ENCODE results near the gene MBP.

MBP gene

DNA sequence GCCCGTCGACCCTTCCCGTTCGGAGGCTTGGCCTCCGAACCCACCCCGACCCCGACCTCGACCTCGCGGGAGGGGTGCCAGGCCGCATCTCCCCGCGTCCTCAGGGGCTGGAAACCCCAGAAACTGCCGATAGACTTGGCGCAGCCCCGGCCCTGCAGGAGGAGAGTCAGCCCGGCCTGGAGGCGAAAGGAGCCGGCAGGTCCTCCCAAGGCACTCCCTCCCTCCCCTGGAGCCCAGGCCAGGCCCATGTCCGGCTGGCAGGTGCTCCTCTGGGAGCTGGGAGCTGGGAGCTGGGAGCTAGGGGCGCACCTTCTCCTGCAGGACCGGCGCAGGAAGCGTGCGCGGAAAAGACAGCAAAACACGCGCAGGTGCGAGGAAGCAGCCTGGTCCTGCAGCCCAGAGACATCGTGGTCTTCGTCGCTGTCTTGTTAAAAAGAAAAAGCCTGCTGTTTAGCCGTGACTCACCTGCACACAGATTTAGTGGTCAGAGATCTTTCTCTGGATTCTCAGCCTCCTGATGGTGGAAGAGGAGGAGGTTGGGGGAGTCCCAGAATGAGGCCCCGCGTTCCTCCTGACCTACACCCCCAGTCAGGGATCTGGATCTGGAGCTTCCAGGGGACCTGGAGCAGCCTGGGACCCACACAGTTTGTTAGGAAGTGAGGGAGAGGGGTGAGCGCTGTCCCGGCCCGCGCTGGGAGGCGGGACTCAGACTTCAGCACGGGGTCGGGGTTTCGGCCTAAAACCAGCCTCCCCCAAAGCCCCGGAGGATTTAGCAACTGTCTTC, 660 bp upstream of the MBP start:
- DNase-seq: peak in 1 of 3 experiments; percentile 58

DNA sequence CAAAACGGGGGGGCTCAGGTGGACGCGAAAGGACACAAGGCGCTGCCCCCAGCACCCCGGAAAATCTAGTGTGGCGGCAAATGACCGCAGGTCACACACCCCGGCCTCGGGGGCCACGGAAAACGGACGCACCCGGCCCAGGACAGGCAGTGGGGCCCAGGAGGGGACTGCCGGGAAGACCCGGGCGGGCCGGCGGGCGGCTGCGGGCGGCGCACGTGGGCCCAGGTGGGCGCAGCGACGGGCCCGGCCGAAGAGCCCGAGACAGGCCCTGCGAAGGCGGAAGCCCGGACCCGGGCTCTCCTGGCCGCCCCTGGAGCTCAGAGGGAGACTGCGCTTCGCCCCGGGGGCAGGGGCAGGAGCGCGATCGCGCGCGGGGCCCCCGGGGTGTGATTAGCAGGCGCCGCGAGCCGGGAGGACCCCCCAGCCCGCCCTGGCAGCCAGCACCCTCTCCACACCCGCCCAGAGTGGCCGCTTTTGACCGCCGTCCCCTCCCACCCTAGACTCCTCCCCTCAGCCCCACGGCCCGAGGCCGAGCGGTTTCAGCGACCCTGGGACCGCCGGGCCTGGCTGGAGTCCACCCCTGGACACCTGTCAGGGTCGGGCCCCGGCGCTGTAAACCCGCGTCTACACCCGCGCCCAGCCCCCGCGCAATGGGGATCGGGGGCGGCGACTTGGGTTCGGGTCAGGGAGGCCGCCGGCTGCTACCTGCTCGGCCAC, 773 bp downstream of the MBP start:
- DNase-seq: peak; percentile 36 to 87 (median 83)

DNA sequence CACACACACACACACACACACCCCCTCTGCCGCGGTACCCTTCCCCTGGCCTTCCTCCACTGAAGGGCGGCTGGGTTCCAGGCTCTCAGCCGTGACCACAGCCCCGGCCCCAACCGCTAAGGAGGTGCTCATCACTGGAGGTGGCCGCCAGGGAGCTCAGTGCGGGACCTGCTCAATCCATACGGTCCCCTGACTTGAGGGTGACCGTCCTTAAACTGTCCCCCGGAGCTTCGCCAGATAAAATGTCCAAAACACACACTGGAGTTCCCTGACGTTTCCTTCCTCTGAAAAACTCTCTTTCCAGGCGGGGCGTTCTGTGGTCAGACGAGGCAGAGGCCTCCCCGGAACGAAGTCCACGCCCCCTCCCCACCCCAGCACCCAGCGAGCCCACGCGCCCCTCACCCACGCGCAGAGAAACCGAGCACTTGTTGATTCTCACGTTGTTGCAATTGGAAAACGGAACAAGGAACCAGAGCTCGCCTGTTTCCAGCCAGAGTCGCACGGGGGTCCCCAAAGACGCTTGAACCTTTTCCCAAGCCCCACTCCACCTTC, 1.4 kb downstream of the MBP start:
- peak in 2 of 3 experiments; percentile 60 for DNase-seq

- no peak for DNase-seq
Observed at GRCh38 chr18:77130229-77131099, 2.1 kb downstream of the MBP start.

DNA sequence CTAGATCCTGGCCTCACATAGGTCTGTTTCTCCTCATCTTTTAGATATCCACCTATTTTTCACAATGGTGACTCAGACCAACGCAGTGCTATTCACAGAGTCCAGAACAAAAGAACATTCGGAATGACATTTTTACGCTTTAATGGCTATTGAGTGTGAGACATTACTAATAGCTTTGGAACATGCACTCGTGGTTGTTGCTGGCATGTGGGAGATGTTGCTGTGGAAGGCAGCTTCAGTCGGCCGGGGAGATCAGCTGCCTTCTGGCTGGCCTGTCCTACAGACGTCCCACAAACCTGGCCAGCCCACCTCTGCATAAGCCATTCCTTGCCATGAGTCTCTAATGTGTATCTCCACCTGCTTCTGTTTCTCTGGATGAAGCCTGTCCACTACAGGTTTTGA, 3.4 kb downstream of the MBP start:
- no peak for DNase-seq

GRCh38 chr18:77127769-77128671, 4.6 kb downstream of the MBP start:
- DNase-seq: peak in 1 of 3 experiments; percentile 47

DNA sequence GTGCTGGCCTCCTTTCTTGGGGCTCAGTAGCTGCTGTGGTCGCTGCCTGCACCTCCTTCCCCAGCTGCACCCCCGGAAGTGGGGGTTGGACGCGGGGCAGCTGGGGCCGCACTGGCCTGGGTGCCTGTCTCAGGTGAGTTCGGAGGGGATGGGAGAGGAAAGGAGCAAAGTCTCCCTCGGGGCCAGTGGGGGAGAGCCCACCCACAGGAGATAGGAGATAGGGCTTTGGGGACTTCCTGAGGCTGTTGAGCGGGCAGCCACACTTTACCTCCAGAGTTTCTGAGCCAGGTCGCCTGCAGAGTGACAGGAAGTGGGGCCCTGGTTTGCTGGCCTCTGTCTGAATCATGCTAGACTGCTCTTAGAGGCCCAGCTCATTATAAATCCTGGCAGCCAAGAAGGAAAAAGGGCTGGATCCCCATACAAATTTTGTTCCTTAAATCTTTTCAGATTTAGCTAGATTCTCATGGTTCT, 8.1 kb downstream of the MBP start:
- DNase-seq: no peak

DNA sequence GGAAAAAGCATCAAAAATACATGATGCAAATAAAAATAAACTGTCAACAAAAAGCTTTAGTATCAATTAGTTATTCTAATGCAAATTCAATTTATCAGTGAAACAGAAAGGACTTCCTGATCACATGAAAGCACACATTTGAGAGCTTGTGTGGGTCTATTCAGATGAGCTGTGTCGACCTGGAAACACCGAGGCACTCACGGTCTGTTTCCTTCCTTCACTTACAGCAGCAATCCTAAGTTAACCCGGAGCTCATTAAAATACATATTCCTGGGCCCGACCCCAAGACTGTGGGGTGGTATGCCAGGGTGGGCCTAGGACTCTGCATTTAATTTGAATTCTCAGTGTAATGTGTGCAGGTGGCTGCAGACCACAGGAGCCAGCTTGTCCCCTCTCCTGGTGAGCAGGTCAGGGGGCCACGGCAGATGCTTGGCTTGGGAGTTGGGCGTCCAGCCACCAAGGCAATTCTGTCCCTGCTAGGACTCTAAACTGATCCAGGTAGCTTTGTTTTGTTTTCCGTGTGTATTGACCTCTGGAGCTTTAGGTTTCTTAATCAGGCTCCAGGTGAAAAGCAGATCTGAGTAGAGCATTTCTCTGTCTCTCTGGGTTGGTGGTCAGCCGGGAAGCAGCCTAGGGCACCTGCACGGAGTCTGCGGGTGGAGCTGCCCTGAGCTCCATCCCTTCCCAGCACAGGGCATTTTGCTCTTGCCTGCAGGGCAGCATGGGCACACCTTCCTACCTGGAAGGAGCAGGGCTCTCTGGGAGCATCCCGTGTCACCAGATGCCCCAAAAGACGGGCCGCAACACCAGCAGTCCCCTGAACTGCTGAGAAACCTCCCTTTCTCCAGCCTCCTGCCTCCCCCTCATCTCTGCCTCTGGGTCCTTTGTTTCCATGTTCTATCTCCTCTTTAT, 9.0 kb downstream of the MBP start:
- no peak for DNase-seq

DNA sequence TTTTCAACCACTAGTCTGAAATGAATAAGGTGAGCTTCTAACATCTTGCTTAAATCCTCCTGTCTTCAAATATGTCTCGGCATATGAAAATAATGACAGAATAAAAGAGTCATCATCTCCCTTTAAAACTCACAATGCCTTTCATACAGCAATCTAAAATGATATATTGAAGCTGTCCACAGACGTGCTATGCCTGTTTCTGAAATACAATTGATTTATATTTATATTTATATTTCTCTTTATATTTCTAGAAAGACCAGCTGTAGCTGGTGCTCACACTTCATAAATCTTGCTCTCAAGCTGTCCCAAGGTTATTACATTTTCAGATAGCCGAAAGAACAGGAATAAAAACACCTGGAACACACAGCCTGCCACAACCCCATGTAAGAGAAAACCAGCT, 11.1 kb downstream of the MBP start:
- DNase-seq: peak in 1 of 3 experiments; percentile 52

DNA sequence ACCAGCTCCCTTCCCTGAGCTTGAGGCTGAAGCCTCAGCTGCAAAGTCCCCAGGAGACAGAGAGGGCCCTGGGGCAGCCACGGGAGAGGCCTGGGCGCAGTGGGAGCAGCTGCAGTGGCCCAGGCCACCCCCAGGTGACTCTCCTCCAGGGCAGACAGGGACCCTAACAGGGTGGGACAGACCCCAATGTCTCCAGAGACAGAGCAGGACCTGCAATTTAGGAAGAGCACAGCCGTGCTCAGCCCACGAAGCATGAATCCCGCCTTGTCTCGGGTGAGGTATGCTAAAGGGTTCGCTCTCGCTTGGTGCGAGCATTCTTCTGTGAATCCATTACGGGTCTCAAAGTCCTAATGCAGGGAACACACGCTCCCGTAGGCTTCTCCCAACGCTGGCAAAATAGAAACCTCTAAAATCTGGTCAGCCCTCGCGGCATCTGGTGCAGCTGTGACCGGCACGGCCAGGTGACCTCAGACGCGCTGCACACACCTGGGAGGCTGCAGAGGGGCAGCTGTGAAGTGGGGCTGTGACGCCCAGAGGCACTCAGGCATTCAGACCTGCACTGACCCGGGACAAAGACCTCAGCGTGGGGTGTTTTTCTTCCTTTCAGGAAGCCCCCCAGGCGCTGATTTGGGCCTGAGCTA, 12.6 kb downstream of the MBP start:
- DNase-seq: no peak

DNA sequence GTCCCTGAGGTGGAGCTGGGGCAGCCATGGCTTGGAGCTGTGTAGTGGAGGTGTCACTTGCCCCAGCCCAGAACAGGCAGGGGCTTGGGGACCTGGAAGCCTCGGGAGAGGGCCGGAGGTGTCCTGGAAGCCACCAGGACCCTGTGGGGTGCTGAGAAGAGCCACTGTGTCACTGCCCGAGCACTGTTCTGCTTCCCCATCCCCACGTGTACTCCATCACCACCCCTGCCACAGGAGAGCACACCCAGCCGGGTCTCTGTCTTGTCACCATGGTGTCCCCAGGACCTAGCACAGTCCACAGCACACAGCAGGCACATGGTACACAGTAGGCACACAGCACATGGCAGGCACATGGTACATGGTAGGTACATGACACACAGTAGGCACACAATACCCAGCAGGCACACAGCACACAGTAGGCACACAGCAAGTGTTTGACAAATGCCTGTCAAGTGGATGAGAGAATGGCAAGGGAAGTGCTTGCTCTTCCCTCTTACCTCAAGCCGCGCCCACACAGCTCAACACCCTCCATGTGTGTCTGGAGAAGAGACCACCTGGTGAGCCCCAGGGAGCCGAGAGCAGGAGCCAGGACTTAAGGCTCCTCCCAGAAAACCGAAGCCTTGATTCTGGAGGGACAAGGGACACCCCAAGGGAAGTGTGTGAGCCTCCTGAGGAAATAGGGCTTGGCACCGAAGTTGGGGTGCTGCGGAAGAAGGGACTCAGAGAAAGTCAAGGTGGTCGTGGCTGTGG, 13.3 kb downstream of the MBP start:
- DNase-seq: no peak

DNA sequence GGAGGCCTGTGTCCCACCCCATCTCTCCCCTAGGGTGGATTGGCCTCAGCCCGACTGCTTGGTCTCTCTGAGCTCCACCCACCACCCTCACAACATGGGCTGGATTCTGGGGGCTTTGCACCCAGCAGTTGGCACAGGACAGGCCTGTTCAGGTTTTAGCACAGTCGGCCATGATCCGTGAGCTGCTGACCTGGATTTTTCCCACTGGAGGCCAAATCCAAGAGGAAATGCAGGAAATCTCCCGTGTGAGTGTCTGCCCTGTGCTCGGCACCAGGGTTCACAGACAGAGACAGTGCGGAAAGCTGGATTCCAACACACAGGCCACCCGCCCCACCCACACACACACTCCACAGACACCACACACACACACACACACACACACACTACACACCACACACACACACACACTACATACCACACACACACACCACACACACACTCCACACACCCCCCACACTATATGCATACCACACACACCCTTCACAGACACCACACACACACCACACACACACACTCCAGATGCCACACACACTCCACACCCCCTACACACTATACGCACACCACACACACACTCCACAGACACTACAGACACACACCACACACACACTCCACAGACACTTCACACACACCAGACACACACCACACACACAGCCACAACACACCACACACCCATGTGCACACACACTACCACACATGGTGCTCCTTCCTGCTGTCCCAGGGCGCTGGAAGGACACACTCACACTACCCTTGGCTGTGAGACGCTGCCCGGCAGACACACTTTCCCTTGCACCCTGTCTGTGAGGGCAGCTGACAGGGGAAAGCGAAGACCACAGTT, 14.1 kb downstream of the MBP start:
- no peak for DNase-seq

DNA sequence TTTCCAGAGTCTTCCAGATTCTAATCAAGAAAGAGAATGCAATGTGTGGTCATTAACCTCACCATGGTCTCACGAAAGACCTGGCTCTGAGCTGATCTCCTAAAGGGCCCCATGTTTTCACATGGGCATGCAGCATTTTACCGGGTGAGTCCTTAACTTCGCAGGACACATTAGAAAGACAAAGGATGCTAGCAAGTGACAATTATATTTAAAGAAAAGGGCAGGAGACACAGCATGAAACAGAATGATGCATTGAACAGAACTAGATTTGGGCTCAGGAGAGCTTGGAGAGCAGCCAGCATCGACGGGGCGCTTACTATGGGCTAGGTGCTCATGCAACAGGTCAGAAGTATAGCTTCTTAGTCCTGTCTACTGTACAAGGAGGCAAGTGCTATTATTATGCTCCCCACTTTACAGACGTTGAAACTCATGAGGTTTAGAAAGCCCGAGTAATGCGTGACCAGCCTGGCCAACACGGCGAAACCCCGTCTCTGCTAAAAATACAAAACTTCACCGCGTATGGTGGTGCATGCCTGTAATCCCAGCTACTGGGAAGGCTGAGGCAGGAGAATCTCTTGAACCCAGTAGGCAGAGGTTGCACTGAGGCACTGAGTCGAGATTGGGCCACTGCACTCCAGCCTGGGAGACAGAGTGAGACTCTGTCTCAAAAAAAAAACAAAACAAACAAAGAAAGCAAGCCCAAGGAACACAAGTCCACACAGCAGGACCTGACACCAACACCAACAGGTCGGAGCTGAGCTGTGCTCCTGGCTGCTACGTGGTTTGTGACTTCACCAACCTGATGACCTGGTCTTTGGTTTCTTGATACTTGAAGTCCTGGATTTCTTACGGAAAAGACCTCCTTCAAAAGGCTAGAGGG, 16.1 kb downstream of the MBP start:
- DNase-seq: no peak

DNA sequence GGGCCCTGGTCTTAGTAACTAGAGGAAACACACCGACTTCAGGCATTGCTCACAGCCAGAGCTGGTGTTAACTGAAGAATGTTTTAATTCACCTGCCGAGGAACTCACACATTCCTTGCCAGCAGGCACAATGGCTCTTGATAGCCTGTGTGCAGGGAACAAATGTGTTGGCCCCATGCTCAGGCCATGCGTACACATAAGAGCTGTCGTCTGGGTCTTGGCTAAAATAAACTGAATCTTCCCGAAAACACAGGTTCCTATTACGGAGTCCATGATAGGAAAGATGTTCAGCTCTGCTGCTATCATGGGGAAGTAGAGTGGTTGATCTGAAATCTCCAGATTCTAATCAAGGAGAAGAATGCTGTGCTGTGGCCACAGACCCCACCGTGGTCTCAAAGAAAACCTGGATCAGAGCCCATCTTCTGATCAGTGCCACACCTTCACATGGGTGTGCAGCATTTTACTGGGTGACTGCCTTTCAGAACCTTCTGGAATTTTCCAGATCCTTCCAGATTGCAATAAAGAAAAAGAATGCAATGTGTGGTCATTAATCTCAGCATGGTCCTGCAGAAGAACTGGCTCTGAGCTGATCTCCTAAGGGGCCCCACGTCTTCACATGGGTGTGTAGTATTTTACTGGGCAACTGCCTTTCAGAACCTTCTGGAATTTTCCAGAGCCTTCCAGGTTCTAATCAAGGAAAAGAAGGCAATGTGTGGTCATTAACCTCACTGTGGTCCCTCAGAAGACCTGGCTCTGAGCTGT, 17.2 kb downstream of the MBP start:
- no peak for DNase-seq

- no peak for DNase-seq
Observed at GRCh38 chr18:77114415-77115191, 18.0 kb downstream of the MBP start.

DNA sequence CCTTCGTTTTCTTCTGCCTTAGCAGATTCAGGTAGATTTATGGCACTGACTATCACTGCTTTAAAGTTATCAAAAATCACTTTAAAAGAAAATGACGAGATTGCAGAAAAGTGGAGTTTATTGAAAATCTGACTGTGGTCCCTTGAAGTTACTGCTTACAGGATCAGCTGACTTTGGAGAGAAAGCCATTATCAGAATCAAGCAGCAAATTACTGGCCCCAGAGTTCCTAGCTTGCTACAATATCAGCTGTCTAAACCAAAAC, 18.5 kb downstream of the MBP start:
- DNase-seq: no peak

Measured in NCI-H1417 (cell line).